WTC11 (cell line): Measurements from ENCODE around the gene MMP24OS. TPM values are rescaled to one million over a fixed set of nuclear protein-coding genes. Genes with fewer than 3 reads are reported as not detected.

Experiments
- ATAC-seq: fragments of 200-7000 bp; cut with Tn5 transposase; 2 replicates; pipeline ENCODE4 v1.10.0; 2021; ENCODE audit warnings: mild to moderate bottlenecking, moderate library complexity
- CTCF ChIA-PET: fragments of 300-600 bp; sonication (Branson Sonifier 250); formaldehyde crosslinking; loops from one replicate; lab custom pipeline; 2021; ENCODE audit warnings: antibody characterized with exemption; lab: Charles Lee
- POLR2A ChIA-PET: fragments of 350-600 bp; sonication (Branson Sonifier 250); formaldehyde crosslinking; loops from one replicate; lab custom pipeline; 2021; ENCODE audit warnings: antibody characterized with exemption; lab: Charles Lee
- DNase-seq: peaks from one replicate; pipeline ENCODE4 v3.0.0; 2021; ENCODE audit warnings: low spot score
- H3K27ac Mint-ChIP-seq: 2 replicates; pipeline ENCODE4 v1.8.0; 2021; ENCODE audit warnings: mixed read lengths
- H3K27me3 Mint-ChIP-seq: 2 replicates; pipeline ENCODE4 v1.8.0; 2021; ENCODE audit warnings: low read depth, mild to moderate bottlenecking, moderate library complexity, mixed read lengths
- H3K36me3 Mint-ChIP-seq: 2 replicates; pipeline ENCODE4 v1.8.0; 2021; ENCODE audit warnings: mixed read lengths
- H3K4me1 Mint-ChIP-seq: 2 replicates; pipeline ENCODE4 v1.8.0; 2022; ENCODE audit warnings: mixed read lengths
- H3K4me3 Mint-ChIP-seq: 2 replicates; pipeline ENCODE4 v1.8.0; 2021; ENCODE audit warnings: mild to moderate bottlenecking, moderate library complexity, mixed read lengths
- H3K9me3 Mint-ChIP-seq: 2 replicates; pipeline ENCODE4 v1.8.0; 2021; ENCODE audit warnings: mixed read lengths
- ATF1 ChIP-seq: sonication (generic); formaldehyde crosslinking; IDR thresholded peaks from 2 replicates; pipeline ENCODE4 v1.8.1; 2023; ENCODE audit warnings: mild to moderate bottlenecking, moderate library complexity, missing genetic modification reagents
- ATF2 ChIP-seq: sonication (generic); formaldehyde crosslinking; IDR thresholded peaks from 2 replicates; pipeline ENCODE4 v1.8.1; 2022; ENCODE audit warnings: low read depth, missing genetic modification reagents, borderline replicate concordance
- CREB1 ChIP-seq: sonication (generic); formaldehyde crosslinking; IDR thresholded peaks from 2 replicates; pipeline ENCODE4 v1.8.0; 2023; ENCODE audit warnings: mild to moderate bottlenecking, missing genetic modification reagents
- E2F1 ChIP-seq: sonication (generic); formaldehyde crosslinking; IDR thresholded peaks from 2 replicates; pipeline ENCODE4 v1.8.0; 2022; ENCODE audit warnings: mild to moderate bottlenecking, missing genetic modification reagents
- E2F4 ChIP-seq: sonication (generic); formaldehyde crosslinking; IDR thresholded peaks from 2 replicates; pipeline ENCODE4 v1.8.1; 2022; ENCODE audit warnings: low read depth, mild to moderate bottlenecking, moderate library complexity, missing genetic modification reagents, borderline replicate concordance
- E2F5 ChIP-seq: sonication (generic); formaldehyde crosslinking; IDR thresholded peaks from 2 replicates; pipeline ENCODE4 v1.8.1; 2022; ENCODE audit warnings: mild to moderate bottlenecking, moderate library complexity, missing genetic modification reagents
- ETV6 ChIP-seq: sonication (generic); formaldehyde crosslinking; IDR thresholded peaks from 2 replicates; pipeline ENCODE4 v1.8.1; 2022; ENCODE audit warnings: mild to moderate bottlenecking, missing genetic modification reagents
- FOXJ3 ChIP-seq: sonication (generic); formaldehyde crosslinking; IDR thresholded peaks from 2 replicates; pipeline ENCODE4 v1.9.0; 2021; ENCODE audit warnings: missing genetic modification reagents, mild to moderate bottlenecking, borderline replicate concordance
- KAT7 ChIP-seq: sonication (generic); formaldehyde crosslinking; IDR thresholded peaks from 2 replicates; pipeline ENCODE4 v1.8.1; 2023; ENCODE audit warnings: missing genetic modification reagents, mild to moderate bottlenecking, borderline replicate concordance
- MAX ChIP-seq: sonication (generic); formaldehyde crosslinking; IDR thresholded peaks from 2 replicates; pipeline ENCODE4 v1.8.0; 2022; ENCODE audit warnings: mild to moderate bottlenecking, missing genetic modification reagents
- NR1H2 ChIP-seq: sonication (generic); formaldehyde crosslinking; IDR thresholded peaks from 2 replicates; pipeline ENCODE4 v1.9.0; 2021; ENCODE audit warnings: mild to moderate bottlenecking, moderate library complexity, missing genetic modification reagents
- NR2C2 ChIP-seq: sonication (generic); formaldehyde crosslinking; IDR thresholded peaks from 2 replicates; pipeline ENCODE4 v1.8.0; 2022; ENCODE audit warnings: mild to moderate bottlenecking, missing genetic modification reagents
- NR3C1 ChIP-seq: sonication (generic); formaldehyde crosslinking; conservative IDR thresholded peaks from 2 replicates; pipeline ENCODE4 v1.8.1; 2023; ENCODE audit warnings: low read depth, mild to moderate bottlenecking, missing genetic modification reagents
- PRRX2 ChIP-seq: fragments of 250-450 bp; sonication (Bioruptor Pico); IDR thresholded peaks from 2 replicates; pipeline ENCODE4 v1.8.0; 2021; ENCODE audit warnings: mild to moderate bottlenecking
- SMAD3 ChIP-seq: sonication (generic); formaldehyde crosslinking; IDR thresholded peaks from 2 replicates; pipeline ENCODE4 v1.8.0; 2022; ENCODE audit warnings: missing genetic modification reagents, mild to moderate bottlenecking, borderline replicate concordance
- TEAD1 ChIP-seq: sonication (generic); formaldehyde crosslinking; IDR thresholded peaks from 2 replicates; pipeline ENCODE4 v1.8.0; 2022; ENCODE audit warnings: mild to moderate bottlenecking, missing genetic modification reagents
- TP53 ChIP-seq: sonication (generic); formaldehyde crosslinking; IDR thresholded peaks from 2 replicates; pipeline ENCODE4 v1.8.1; 2023; ENCODE audit warnings: mild to moderate bottlenecking, missing genetic modification reagents
- ZBTB21 ChIP-seq: sonication (generic); formaldehyde crosslinking; IDR thresholded peaks from 2 replicates; pipeline ENCODE4 v1.8.1; 2023; ENCODE audit warnings: mild to moderate bottlenecking, missing genetic modification reagents, borderline replicate concordance
- ZMAT4 ChIP-seq: fragments of 250-450 bp; sonication (Bioruptor Pico); IDR thresholded peaks from 2 replicates; pipeline ENCODE4 v1.9.0; 2021; ENCODE audit warnings: mild to moderate bottlenecking
- ZNF219 ChIP-seq: sonication (generic); formaldehyde crosslinking; IDR thresholded peaks from 2 replicates; pipeline ENCODE4 v1.8.0; 2023; ENCODE audit warnings: missing genetic modification reagents, mild to moderate bottlenecking, borderline replicate concordance
- ZNF396 ChIP-seq: fragments of 250-450 bp; sonication (Bioruptor Pico); IDR thresholded peaks from 2 replicates; pipeline ENCODE4 v1.8.0; 2021; ENCODE audit warnings: mild to moderate bottlenecking, moderate library complexity, borderline replicate concordance
- ZNF416 ChIP-seq: fragments of 250-450 bp; sonication (Bioruptor Pico); IDR thresholded peaks from 2 replicates; pipeline ENCODE4 v1.9.0; 2021; ENCODE audit warnings: mild to moderate bottlenecking, inconsistent platforms
- ZNF425 ChIP-seq: fragments of 250-450 bp; sonication (Bioruptor Pico); conservative IDR thresholded peaks from 2 replicates; pipeline ENCODE4 v1.9.0; 2021; ENCODE audit warnings: mild to moderate bottlenecking
- total RNA-seq: library from RNA; stranded (reverse); gene quantifications from 3 replicates; pipeline ENCODE4 v1.2.3, GENCODE V29; 2021

Gene MMP24OS
- total RNA-seq, 1 experiment from 2014 or later, result 50.6 TPM

GRCh38 chr20:35296101-35296554 lies 18.2 kb upstream of the MMP24OS start (continued):
- no peak for TF ChIP-seq ZNF425 (CRISPR knock-in tag)
- no peak for TF ChIP-seq ZBTB21
- TF ChIP-seq ATF2 (CRISPR knock-in tag), result no peak
- no peak for TF ChIP-seq ZNF416 (CRISPR knock-in tag)
- no peak for TF ChIP-seq MAX (CRISPR knock-in tag)
- no peak for TF ChIP-seq ATF1 (CRISPR knock-in tag)
- no peak for TF ChIP-seq FOXJ3 (CRISPR knock-in tag)

- no peak for ATAC-seq
- H3K36me3 Mint-ChIP-seq, result no peaks in the 10 kb centered on the region
- TF ChIP-seq ZNF416 (CRISPR knock-in tag) (no peak), NR1H2 (no peak), PRRX2 (CRISPR knock-in tag) (no peak), NR3C1 (CRISPR knock-in tag) (no peak), ZMAT4 (CRISPR knock-in tag) (no peak), CREB1 (CRISPR knock-in tag) (no peak)
- H3K27ac Mint-ChIP-seq, result no peak overlapping the region
- DNase-seq, result no peak
- ChIA-PET POLR2A (no interaction called here), CTCF (interaction anchor here (2.0 kb wide), 2 partner anchors 8 to 11 kb away, joined by 11 read pairs; no protein-coding TSS in a partner anchor)
- no peaks in the 10 kb centered on the region for H3K9me3 Mint-ChIP-seq
- peaks cover 4% of the 10 kb centered on the region for H3K27me3 Mint-ChIP-seq
- peaks cover 5% of the 10 kb centered on the region; the same call in 1 of the 2 replicates for H3K4me1 Mint-ChIP-seq
- no peak overlapping the region for H3K4me3 Mint-ChIP-seq
Observed at GRCh38 chr20:35295674-35296073, 17.8 kb upstream of the MMP24OS start.

- peaks cover 4% of the 10 kb centered on the region for H3K27me3 Mint-ChIP-seq
Observed at GRCh38 chr20:35295058-35295457, 17.1 kb upstream of the MMP24OS start.

GRCh38 chr20:35294293-35294685 lies 16.4 kb upstream of the MMP24OS start:
- no peaks in the 10 kb centered on the region for H3K9me3 Mint-ChIP-seq
- POLR2A ChIA-PET, result no interaction called here
- no peak overlapping the region for H3K4me3 Mint-ChIP-seq
- DNase-seq (no peak), ATAC-seq (no peak)
- H3K36me3 Mint-ChIP-seq, result no peaks in the 10 kb centered on the region
- peaks cover 4% of the 10 kb centered on the region for H3K27me3 Mint-ChIP-seq
- peaks cover 5% of the 10 kb centered on the region; the same call in 1 of the 2 replicates for H3K4me1 Mint-ChIP-seq
- no peak overlapping the region for H3K27ac Mint-ChIP-seq
- CTCF ChIA-PET, result interaction anchor here (2.0 kb wide), 1 partner anchor 10 kb away, joined by 11 read pairs; no protein-coding TSS in a partner anchor
- TF ChIP-seq SMAD3 (CRISPR knock-in tag) (no peak), KAT7 (CRISPR knock-in tag) (no peak), E2F4 (CRISPR knock-in tag) (no peak), ETV6 (CRISPR knock-in tag) (no peak), E2F1 (CRISPR knock-in tag) (no peak), TP53 (CRISPR knock-in tag) (no peak), ZNF396 (no peak), E2F5 (CRISPR knock-in tag) (no peak), TEAD1 (no peak), ZNF219 (CRISPR knock-in tag) (no peak)

More at GRCh38 chr20:35295058-35295457, 17.1 kb upstream of the MMP24OS start:
- Mint-ChIP-seq H3K27ac (no peak overlapping the region; the same call in 1 of the 2 replicates), H3K36me3 (no peaks in the 10 kb centered on the region), H3K4me1 (peaks cover 5% of the 10 kb centered on the region; the same call in 1 of the 2 replicates), H3K9me3 (no peaks in the 10 kb centered on the region), H3K4me3 (no peak overlapping the region)
- TF ChIP-seq FOXJ3 (CRISPR knock-in tag), result no peak
- TF ChIP-seq NR2C2 (CRISPR knock-in tag), result no peak
- ATAC-seq (no peak), DNase-seq (no peak)
- CTCF ChIA-PET, result interaction anchor here (2.0 kb wide), 1 partner anchor 9 kb away, joined by 11 read pairs; no protein-coding TSS in a partner anchor
- POLR2A ChIA-PET, result no interaction called here
